Measurements from ENCODE around the gene HEMK1. TPM values are rescaled to one million over a fixed set of nuclear protein-coding genes. Genes with fewer than 3 reads are reported as not detected.
A peak's percentile ranks its signal among the peaks of the same experiment; 100 is the strongest.

Gene HEMK1
- total RNA-seq, 2 donors from 2014 or later, result 6.7 to 9.6 TPM

DNA sequence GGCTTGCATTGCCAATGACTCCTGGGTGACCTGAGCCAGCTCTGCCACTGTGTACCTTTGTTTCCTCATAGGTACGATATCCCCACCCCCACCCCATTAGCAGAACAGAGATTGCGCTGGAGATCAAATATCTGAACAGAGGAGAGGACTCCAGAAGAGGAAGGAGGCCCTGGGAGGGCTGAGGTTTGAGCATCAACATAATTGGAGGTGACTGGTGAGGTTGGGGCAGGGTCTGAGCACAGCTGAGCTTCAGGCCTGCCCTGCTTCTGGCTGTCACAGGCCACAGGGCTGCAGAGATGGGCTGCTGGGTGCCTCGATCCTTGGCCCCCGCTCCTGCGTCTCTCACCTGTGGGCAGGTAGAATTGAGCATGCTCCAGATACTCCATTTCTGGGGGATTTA, 44.6 kb upstream of the HEMK1 start:
- Histone ChIP-seq H3K27me3 (no peaks in the 10 kb centered on the region), H3K27ac (no peak overlapping the region), H3K36me3 (replicated peaks in 1 of 2; ENCODE audit: insufficient read depth in 1 of 2, low read depth in 2 of 2) (no peaks in the 10 kb centered on the region), H3K4me3 (no peak overlapping the region), H3K4me1 (peaks cover 2% of the 10 kb centered on the region), H3K9me3 (no peaks in the 10 kb centered on the region)
- intact Hi-C loops (cut with DNase I), result no loop called here
- TF ChIP-seq, protein P1, sequence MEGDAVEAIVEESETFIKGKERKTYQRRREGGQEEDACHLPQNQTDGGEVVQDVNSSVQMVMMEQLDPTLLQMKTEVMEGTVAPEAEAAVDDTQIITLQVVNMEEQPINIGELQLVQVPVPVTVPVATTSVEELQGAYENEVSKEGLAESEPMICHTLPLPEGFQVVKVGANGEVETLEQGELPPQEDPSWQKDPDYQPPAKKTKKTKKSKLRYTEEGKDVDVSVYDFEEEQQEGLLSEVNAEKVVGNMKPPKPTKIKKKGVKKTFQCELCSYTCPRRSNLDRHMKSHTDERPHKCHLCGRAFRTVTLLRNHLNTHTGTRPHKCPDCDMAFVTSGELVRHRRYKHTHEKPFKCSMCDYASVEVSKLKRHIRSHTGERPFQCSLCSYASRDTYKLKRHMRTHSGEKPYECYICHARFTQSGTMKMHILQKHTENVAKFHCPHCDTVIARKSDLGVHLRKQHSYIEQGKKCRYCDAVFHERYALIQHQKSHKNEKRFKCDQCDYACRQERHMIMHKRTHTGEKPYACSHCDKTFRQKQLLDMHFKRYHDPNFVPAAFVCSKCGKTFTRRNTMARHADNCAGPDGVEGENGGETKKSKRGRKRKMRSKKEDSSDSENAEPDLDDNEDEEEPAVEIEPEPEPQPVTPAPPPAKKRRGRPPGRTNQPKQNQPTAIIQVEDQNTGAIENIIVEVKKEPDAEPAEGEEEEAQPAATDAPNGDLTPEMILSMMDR (IDR thresholded peaks at IDR 0.05), result no peak
- no peak for TF ChIP-seq POLR2A (IDR thresholded peaks at IDR 0.05)
- no peak for ATAC-seq
- DNase-seq, result no peak
- 73 to 89% methylated on average over 1 to 5 of the region's 5 CpGs for WGBS, 2 donors

DNA sequence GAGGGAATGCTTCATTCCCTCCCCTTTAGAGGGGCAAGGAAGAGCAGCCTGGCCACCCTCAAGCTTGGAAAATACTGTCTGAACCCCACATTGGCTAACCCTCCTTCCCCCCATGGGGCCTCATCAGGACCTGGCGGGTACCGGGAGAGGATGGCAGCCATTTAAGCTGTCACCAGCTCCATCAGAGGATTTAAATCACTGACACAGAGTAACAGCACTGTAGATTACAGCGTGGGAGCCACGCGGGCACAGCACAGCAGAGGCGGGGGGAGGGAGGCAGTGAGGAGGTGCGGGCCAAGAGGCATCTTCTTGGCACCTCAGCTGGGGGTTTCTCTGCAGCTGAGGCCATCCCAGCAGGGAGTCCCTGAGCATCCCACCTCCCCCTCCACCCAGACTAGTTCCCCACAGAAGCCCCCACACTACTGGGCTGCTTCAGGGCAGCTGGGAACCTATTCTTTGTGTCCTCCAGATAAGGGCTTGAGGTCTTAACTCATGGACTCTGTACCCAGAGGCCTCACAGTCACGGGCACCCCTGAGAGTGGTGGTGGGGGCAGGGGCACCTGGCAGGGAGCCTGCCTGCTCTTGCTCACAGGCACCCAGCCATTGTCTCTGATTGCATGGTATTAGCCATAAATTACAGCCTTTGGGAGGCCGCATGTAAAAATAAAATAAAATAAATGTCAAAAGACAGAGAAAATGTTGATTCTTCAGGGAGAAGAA, 44.0 kb upstream of the HEMK1 start:
- 68 to 75% methylated on average over 9 of the region's 9 CpGs for WGBS, 2 donors
- H3K36me3 ChIP-seq (replicated peaks in 1 of 2; ENCODE audit: insufficient read depth in 1 of 2, low read depth in 2 of 2), result no peaks in the 10 kb centered on the region
- H3K27me3 ChIP-seq, result no peaks in the 10 kb centered on the region
- DNase-seq (no peak), ATAC-seq (no peak)
- TF ChIP-seq, protein P1 (IDR thresholded peaks at IDR 0.05), result no peak
- TF ChIP-seq POLR2A (IDR thresholded peaks at IDR 0.05), result no peak
- no peak overlapping the region for H3K4me3 ChIP-seq
- intact Hi-C loops (cut with DNase I), result no loop called here
- H3K4me1 ChIP-seq, result peaks cover 2% of the 10 kb centered on the region
- no peaks in the 10 kb centered on the region for H3K9me3 ChIP-seq
- H3K27ac ChIP-seq, result no peak overlapping the region

DNA sequence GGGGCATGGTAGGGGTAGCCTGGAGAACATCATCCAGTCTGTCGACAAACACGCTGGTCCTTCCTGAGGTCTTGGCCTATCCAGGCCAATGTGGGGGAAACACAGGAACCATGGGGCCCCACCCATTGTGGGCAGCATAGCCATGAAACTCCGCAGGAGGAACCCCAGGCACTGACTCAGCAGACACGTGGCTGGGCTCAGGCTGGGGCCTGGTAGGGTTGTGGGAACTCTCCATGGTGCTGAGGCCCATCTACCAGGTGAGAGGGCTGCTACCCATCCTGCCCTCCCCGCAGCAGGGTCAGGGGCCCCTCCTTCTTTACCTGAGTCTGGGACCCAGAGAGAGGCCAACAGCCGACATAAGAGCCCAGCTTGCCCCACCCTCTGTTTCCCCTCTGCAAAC, 43.3 kb upstream of the HEMK1 start:
- no peaks in the 10 kb centered on the region for H3K9me3 ChIP-seq
- ATAC-seq (no peak), DNase-seq (peak in 2 of 4 donors; percentile 15 to 30)
- H3K4me1 ChIP-seq, result peaks cover 2% of the 10 kb centered on the region
- H3K27me3 ChIP-seq, result no peaks in the 10 kb centered on the region
- no peak overlapping the region for H3K4me3 ChIP-seq
- WGBS, 2 donors, result 60 to 63% methylated on average over 6 of the region's 6 CpGs
- TF ChIP-seq POLR2A (IDR thresholded peaks at IDR 0.05), result no peak
- TF ChIP-seq, protein P1 (IDR thresholded peaks at IDR 0.05), result no peak
- intact Hi-C loops (cut with DNase I), result no loop called here
- H3K36me3 ChIP-seq (replicated peaks in 1 of 2; ENCODE audit: insufficient read depth in 1 of 2, low read depth in 2 of 2), result no peaks in the 10 kb centered on the region
- no peak overlapping the region for H3K27ac ChIP-seq

DNA sequence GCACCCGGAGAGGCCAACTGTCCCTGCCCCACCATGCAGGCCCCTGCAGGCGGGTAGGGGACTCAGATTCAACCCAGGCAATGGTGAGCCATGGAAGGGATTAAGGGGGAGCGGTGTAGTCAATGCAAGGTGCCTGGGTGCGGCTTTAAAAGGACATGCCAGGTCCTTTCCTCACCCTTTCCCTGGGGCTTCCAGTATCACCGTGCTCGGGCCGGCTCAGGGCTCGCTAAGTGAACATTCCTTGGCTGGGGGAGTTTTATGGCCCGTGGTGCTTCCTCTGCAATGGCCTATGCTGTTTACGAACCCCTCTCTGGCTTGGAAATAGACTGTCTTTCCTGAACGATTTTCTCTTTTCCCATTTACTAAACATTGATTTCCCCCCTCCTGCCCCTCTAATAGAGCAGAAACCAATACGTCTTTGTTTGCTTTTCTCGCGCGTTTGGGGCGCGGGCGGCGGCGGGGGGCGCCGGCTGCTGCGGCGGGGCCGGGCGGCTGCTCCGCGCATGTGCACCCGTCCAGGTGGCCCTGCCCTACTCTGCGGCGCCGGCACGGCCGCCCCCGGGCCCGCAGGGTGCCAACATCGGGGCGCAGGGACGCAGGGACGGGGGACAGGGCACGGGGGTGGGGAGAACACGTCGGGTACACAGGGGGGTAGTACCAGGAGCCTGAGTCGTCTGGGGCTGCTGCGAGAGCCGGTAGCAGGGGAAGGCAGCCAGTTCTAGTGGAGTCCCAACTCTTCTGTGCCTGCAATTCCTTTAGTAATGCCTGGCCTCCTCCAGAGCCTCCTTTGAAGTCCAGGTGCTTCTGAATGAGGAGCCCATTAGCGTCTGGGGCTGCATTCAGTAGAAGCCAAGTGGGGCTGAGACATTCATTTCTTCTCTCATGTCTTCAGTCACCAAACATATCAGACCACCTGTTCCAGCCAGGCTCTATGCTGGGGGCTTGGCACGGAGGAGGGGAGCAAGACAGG, 39.0 kb upstream of the HEMK1 start:
- no peaks in the 10 kb centered on the region for H3K36me3 ChIP-seq (replicated peaks in 1 of 2; ENCODE audit: insufficient read depth in 1 of 2, low read depth in 2 of 2)
- no peak overlapping the region for H3K27ac ChIP-seq
- ATAC-seq, result no peak
- 19 to 26% methylated on average over 34 to 41 of the region's 48 CpGs for WGBS, 2 donors
- TF ChIP-seq, protein P1 (IDR thresholded peaks at IDR 0.05), result no peak
- no peak for TF ChIP-seq POLR2A (IDR thresholded peaks at IDR 0.05)
- H3K9me3 ChIP-seq, result no peaks in the 10 kb centered on the region
- no peaks in the 10 kb centered on the region for H3K27me3 ChIP-seq
- no peak overlapping the region for H3K4me3 ChIP-seq
- H3K4me1 ChIP-seq, result no peaks in the 10 kb centered on the region
- no peak for DNase-seq
- intact Hi-C loops (cut with DNase I), result no loop called here

Measured in body of pancreas (tissue), 4 donors.